HCT116 (cell line): ENCODE results near the gene U2AF2. TPM values are rescaled to one million over a fixed set of nuclear protein-coding genes. Genes with fewer than 3 reads are reported as not detected.

Source experiments
- ATAC-seq: fragments of 200-7000 bp; cut with Tn5 transposase; 2 replicates; pipeline ENCODE4 v1.9.1; 2020; ENCODE audit warnings: mild to moderate bottlenecking, moderate library complexity
- BruUV-seq: library from RNA; stranded (reverse); fragments of 400-500 nt; replicated peaks from 2 replicates; lab custom pipeline; 2021; lab: Mats Ljungman, UMichigan
- CTCF ChIA-PET: fragments of 300-600 bp; sonication (Branson Sonifier 250); formaldehyde crosslinking; loops from one replicate; lab custom pipeline; 2021; ENCODE audit warnings: antibody characterized with exemption; lab: Charles Lee
- POLR2A ChIA-PET: fragments of 300-600, 350-600 bp; sonication (Branson Sonifier 250); formaldehyde crosslinking; loops from one replicate; lab custom pipeline; 2021; ENCODE audit warnings: antibody characterized with exemption; lab: Charles Lee
- RAD21 ChIA-PET, 2 experiments: fragments of 300-600 bp; sonication (Branson Sonifier 250); formaldehyde crosslinking; loops; one replicate each; lab custom pipeline; 2023; ENCODE audit warnings: low total read pairs in 2 of 2; ENCODE audit not compliant: uncharacterized antibody in 2 of 2, unreplicated experiment in 2 of 2, low non-redundant PET in 1 of 2; lab: Charles Lee
- DNase-seq: peaks from one replicate; pipeline ENCODE4 v3.0.0-alpha.2; 2010; ENCODE audit warnings: low read depth, low spot score
- H2AFZ ChIP-seq: fragments of 200-600 bp; shearing (Covaris generic), sonication (generic); 2 replicates; pipeline ENCODE4 v1.6.1; 2017; ENCODE audit warnings: low read depth, mixed run types, mixed read lengths, antibody characterized with exemption, low read length; ENCODE audit not compliant: poor library complexity, severe bottlenecking
- H3K27ac ChIP-seq: 2 replicates; pipeline ENCODE4 v1.5.1; 2012; ENCODE audit warnings: low read depth, low read length
- H3K27me3 ChIP-seq: fragments of 200-600 bp; sonication (generic); 2 replicates; pipeline ENCODE4 v1.6.1; 2016; ENCODE audit warnings: mixed run types, low read length, mixed read lengths; ENCODE audit not compliant: insufficient read depth
- H3K36me3 ChIP-seq, 2 experiments: fragments of 200-500 bp in 1 of 2; fragments of 200-600 bp in 1 of 2; sonication (Bioruptor generic) in 1 of 2; sonication (generic) in 1 of 2; 2 replicates each; pipeline versions ENCODE4 v1.5.1 to v1.6.1; 2014 to 2016; ENCODE audit warnings: low read length in 2 of 2, inconsistent platforms in 1 of 2, mixed read lengths in 1 of 2, mixed run types in 1 of 2; ENCODE audit not compliant: insufficient read depth in 2 of 2, control insufficient read depth in 1 of 2
- H3K4me1 ChIP-seq, 2 experiments: fragments of 200-600 bp in 1 of 2; sonication (generic) in 1 of 2; 2 replicates each; pipeline versions ENCODE4 v1.5.1 to v1.6.1; 2012 to 2017; ENCODE audit warnings: low read length in 2 of 2, inconsistent platforms in 1 of 2, mild to moderate bottlenecking in 1 of 2, mixed read lengths in 1 of 2, mixed run types in 1 of 2, moderate library complexity in 1 of 2; ENCODE audit not compliant: insufficient read depth in 2 of 2, control insufficient read depth in 1 of 2
- H3K4me2 ChIP-seq: fragments of 200-600 bp; sonication (generic); 2 replicates; pipeline ENCODE4 v1.6.1; 2017; ENCODE audit warnings: mixed run types, low read length, mixed read lengths
- H3K4me3 ChIP-seq, 2 experiments: fragments of 200-600 bp in 1 of 2; sonication (generic) in 1 of 2; replicated peaks in 1 of 2; 2 replicates each; pipeline ENCODE4 v1.5.1; 2011 to 2016; ENCODE audit warnings: low read length in 2 of 2, control low read depth in 1 of 2, low read depth in 1 of 2, mild to moderate bottlenecking in 1 of 2, mixed read lengths in 1 of 2, mixed run types in 1 of 2
- H3K79me2 ChIP-seq: fragments of 200-600 bp; sonication (generic); 2 replicates; pipeline ENCODE4 v1.6.1; 2017; ENCODE audit warnings: mild to moderate bottlenecking, mixed run types, low read length, moderate library complexity, mixed read lengths; ENCODE audit not compliant: insufficient read depth
- H3K9ac ChIP-seq: fragments of 200-600 bp; sonication (generic); 2 replicates; pipeline ENCODE4 v1.6.1; 2016; ENCODE audit warnings: low read length, mixed read lengths
- H3K9me2 ChIP-seq: fragments of 200-600 bp; sonication (generic), shearing (Covaris generic); 2 replicates; pipeline ENCODE4 v1.6.1; 2017; ENCODE audit warnings: mixed run types, mild to moderate bottlenecking, moderate library complexity; ENCODE audit not compliant: insufficient read depth
- H3K9me3 ChIP-seq, 2 experiments: fragments of 200-500 bp in 1 of 2; fragments of 200-600 bp in 1 of 2; sonication (Bioruptor generic) in 1 of 2; sonication (generic) in 1 of 2; 2 replicates each; pipeline ENCODE4 v1.6.1; 2014 to 2017; ENCODE audit warnings: low read length in 2 of 2, mixed read lengths in 2 of 2, inconsistent platforms in 1 of 2, low read depth in 1 of 2, mild to moderate bottlenecking in 1 of 2, mixed run types in 1 of 2, moderate library complexity in 1 of 2; ENCODE audit not compliant: control insufficient read depth in 1 of 2, insufficient read depth in 1 of 2
- H4K20me1 ChIP-seq: fragments of 200-600 bp; sonication (generic), shearing (Covaris generic); 2 replicates; pipeline ENCODE4 v1.6.1; 2017; ENCODE audit warnings: mixed run types, mild to moderate bottlenecking, moderate library complexity; ENCODE audit not compliant: insufficient read depth
- ATF3 ChIP-seq: IDR thresholded peaks from 2 replicates; pipeline ENCODE4 v1.6.1; 2012
- CBX3 ChIP-seq: IDR thresholded peaks from 2 replicates; pipeline ENCODE4 v1.6.1; 2012; ENCODE audit warnings: low read depth
- CEBPB ChIP-seq: IDR thresholded peaks from 2 replicates; pipeline ENCODE4 v1.6.1; 2012; ENCODE audit warnings: low read depth
- EGR1 ChIP-seq: IDR thresholded peaks from 2 replicates; pipeline ENCODE4 v1.6.1; 2012; ENCODE audit warnings: low read depth
- ELF1 ChIP-seq: IDR thresholded peaks from 2 replicates; pipeline ENCODE4 v1.6.1; 2012; ENCODE audit warnings: low read depth, borderline replicate concordance
- EZH2phosphoT487 ChIP-seq: fragments of 200-600 bp; IDR thresholded peaks from 2 replicates; pipeline ENCODE4 v1.6.1; 2018; ENCODE audit warnings: antibody characterized with exemption, borderline replicate concordance
- MAX ChIP-seq: IDR thresholded peaks from 2 replicates; pipeline ENCODE4 v1.6.1; 2012
- POLR2A ChIP-seq: IDR thresholded peaks from 2 replicates; pipeline ENCODE4 v1.7.0; 2011; ENCODE audit warnings: borderline replicate concordance; ENCODE audit not compliant: insufficient read depth, insufficient read length; ENCODE audit errors: extremely low read depth
- RAD21 ChIP-seq: IDR thresholded peaks from 2 replicates; pipeline ENCODE4 v1.6.1; 2012; ENCODE audit warnings: low read depth, mild to moderate bottlenecking
- SIN3A ChIP-seq: IDR thresholded peaks from 2 replicates; pipeline ENCODE4 v1.6.1; 2012; ENCODE audit warnings: low read depth
- SRF ChIP-seq: IDR thresholded peaks from 2 replicates; pipeline ENCODE4 v1.6.1; 2012; ENCODE audit warnings: low read depth
- YY1 ChIP-seq: IDR thresholded peaks from 2 replicates; pipeline ENCODE4 v1.6.1; 2011; ENCODE audit warnings: low read length, low read depth, moderate library complexity, mild to moderate bottlenecking; ENCODE audit not compliant: insufficient replicate concordance; ENCODE audit errors: extremely low read depth
- ZFX ChIP-seq: fragments of 450-650 bp; IDR thresholded peaks from 2 replicates; pipeline ENCODE4 v1.6.1; 2017
- ZNF274 ChIP-seq: fragments of 200-500 bp; sonication (Bioruptor generic); IDR thresholded peaks from 2 replicates; pipeline ENCODE4 v1.6.1; 2014; ENCODE audit warnings: mild to moderate bottlenecking, low read depth, low read length, inconsistent platforms
- intact Hi-C: fragments of 100-400 bp; cut with micrococcal nuclease; formaldehyde crosslinking; loops from 2 replicates; pipeline ENCODE4 v1.10.0; 2022
- total RNA-seq: library from RNA; stranded (reverse); gene quantifications from one replicate; pipeline ENCODE4 v1.2.1, GENCODE V29; 2021; ENCODE audit not compliant: unreplicated experiment

U2AF2 gene
- total RNA-seq, 1 experiment from 2014 or later: 259 TPM

- Histone ChIP-seq H3K9me3 (no peaks in the 10 kb centered on the region), H3K79me2 (peaks cover 26% of the 10 kb centered on the region; the same call in 1 of the 2 replicates), H3K36me3 (peaks cover 8 to 14% of the 10 kb centered on the region in 2 experiments; a peak in 3 of 4 replicates), H3K9me2 (no peaks in the 10 kb centered on the region), H4K20me1 (no peaks in the 10 kb centered on the region), H3K27me3 (no peaks in the 10 kb centered on the region), H2AFZ (no peak overlapping the region), H3K4me2 (no peak overlapping the region), H3K4me1 (no peaks in the 10 kb centered on the region), H3K4me3 (no peak overlapping the region), H3K27ac (no peak overlapping the region), H3K9ac (no peak overlapping the region)
- BruUV-seq: no TSS peak
- ChIA-PET POLR2A (interaction anchor here (1.1 kb wide), 1 partner anchor 11 kb away, joined by 3 read pairs; the partner anchor contains the start of gene ZNF784), CTCF (no interaction called here), RAD21 (no interaction called here)
- ATAC-seq (no peak), DNase-seq (no peak)
- no peak for TF ChIP-seq ZFX
- no peak for TF ChIP-seq SRF
- TF ChIP-seq EGR1: no peak
- TF ChIP-seq ZNF274: no peak
- TF ChIP-seq RAD21: no peak
- TF ChIP-seq ATF3: no peak
- no peak for TF ChIP-seq ELF1
- no peak for TF ChIP-seq YY1
- no peak for TF ChIP-seq CBX3
- intact Hi-C loops: no loop called here
Measured at GRCh38 chr19:55613396-55613795, 41.4 kb upstream of the U2AF2 start.

GRCh38 chr19:55613930-55614710 lies 40.7 kb upstream of the U2AF2 start:
- Histone ChIP-seq H3K36me3 (peaks cover 8 to 9% of the 10 kb centered on the region in 2 experiments; a peak in 3 of 4 replicates), H3K27me3 (no peaks in the 10 kb centered on the region), H3K27ac (no peak overlapping the region), H2AFZ (no peak overlapping the region), H3K79me2 (peaks cover 19% of the 10 kb centered on the region; the same call in 1 of the 2 replicates), H3K9me3 (no peaks in the 10 kb centered on the region), H3K4me1 (no peaks in the 10 kb centered on the region), H3K4me2 (no peak overlapping the region), H3K9ac (no peak overlapping the region), H4K20me1 (no peaks in the 10 kb centered on the region), H3K4me3 (no peak overlapping the region), H3K9me2 (no peaks in the 10 kb centered on the region)
- ChIA-PET POLR2A (no interaction called here), CTCF (no interaction called here), RAD21 (no interaction called here)
- no TSS peak for BruUV-seq
- ATAC-seq (no peak), DNase-seq (no peak)
- intact Hi-C loops: no loop called here
- TF ChIP-seq EGR1 (no peak), ELF1 (no peak), SIN3A (no peak), CEBPB (no peak), MAX (no peak), EZH2phosphoT487 (no peak), POLR2A (no peak)
